ENCODE measurements around the gene PRSS8.

GRCh38 chr16:31083556-31083955, 52.0 kb downstream of the PRSS8 start:
- no peak for TF ChIP-seq CTCF (conservative IDR thresholded peaks at IDR 0.05 in 1 of 2, IDR thresholded peaks at IDR 0.05 in 1 of 2; ENCODE audit: extremely low read depth in 1 of 2, insufficient read depth in 1 of 2, low read depth in 1 of 2, low read length in 2 of 2)
- no peak for TF ChIP-seq EZH2 (IDR thresholded peaks at IDR 0.05; ENCODE audit: borderline replicate concordance, low read length)

All from mammary epithelial cell (primary cell).